B cell (primary cell): ENCODE results near the gene CHD6. TPM values are rescaled to one million over a fixed set of nuclear protein-coding genes. Genes with fewer than 3 reads are reported as not detected.

Experiments used
- ATAC-seq: fragments of 200-7000 bp; cut with Tn5 transposase; one replicate; pipeline ENCODE4 v1.10.0; 2021; ENCODE audit warnings: low read depth, mild to moderate bottlenecking, moderate number of reproducible peaks, moderate library complexity
- CTCF ChIA-PET: fragments of 350-600 bp; sonication (Branson Sonifier 250); formaldehyde crosslinking; loops from one replicate; lab custom pipeline; 2021; ENCODE audit warnings: antibody characterized with exemption, inconsistent platforms; lab: Charles Lee
- POLR2A ChIA-PET: fragments of 350-600 bp; sonication (Branson Sonifier 250); formaldehyde crosslinking; loops from one replicate; lab custom pipeline; 2021; ENCODE audit warnings: antibody characterized with exemption; lab: Charles Lee
- DNase-seq: peaks from one replicate; pipeline ENCODE4 v3.0.0; 2013
- H2AFZ ChIP-seq: 2 replicates; pipeline ENCODE4 v1.6.1; 2012; ENCODE audit warnings: mild to moderate bottlenecking, low read depth, low read length; ENCODE audit not compliant: insufficient read depth, poor library complexity, severe bottlenecking
- H3K27ac ChIP-seq, 2 donors: 1 replicate in 1 of 2; 2 replicates in 1 of 2; pipeline ENCODE4 v1.5.1; 2012 to 2013; ENCODE audit warnings: low read length in 2 of 2, mild to moderate bottlenecking in 2 of 2, moderate library complexity in 1 of 2
- H3K27me3 ChIP-seq, 4 experiments: fragments of 200-600 bp in 1 of 4; sonication (generic) in 1 of 4; replicated peaks in 1 of 4; 1 replicate in 2 of 4; 2 replicates in 2 of 4; pipeline versions ENCODE4 v1.6.1 to v1.7.0; 2013 to 2016; ENCODE audit warnings: low read length in 3 of 4, mild to moderate bottlenecking in 2 of 4, mixed read lengths in 1 of 4, moderate library complexity in 1 of 4; ENCODE audit not compliant: insufficient read depth in 4 of 4, control insufficient read depth in 3 of 4; ENCODE audit errors: control extremely low read depth in 1 of 4
- H3K36me3 ChIP-seq, 2 experiments: replicated peaks in 1 of 2; 1 replicate in 1 of 2; 2 replicates in 1 of 2; pipeline versions ENCODE4 v1.6.1 to v1.7.1; 2013; ENCODE audit warnings: low read length in 1 of 2; ENCODE audit not compliant: insufficient read depth in 2 of 2, control insufficient read depth in 1 of 2; ENCODE audit errors: control extremely low read depth in 1 of 2, extremely low read depth in 1 of 2
- H3K4me1 ChIP-seq, 2 donors: fragments of 200-600 bp in 1 of 2; sonication (generic) in 1 of 2; 1 replicate in 1 of 2; 2 replicates in 1 of 2; pipeline versions ENCODE4 v1.5.1 to v1.6.1; 2013 to 2017; ENCODE audit warnings: low read length in 2 of 2; ENCODE audit not compliant: control insufficient read depth in 2 of 2, insufficient read depth in 2 of 2
- H3K4me2 ChIP-seq: replicated peaks from 2 replicates; pipeline ENCODE3; 2012; ENCODE audit warnings: mild to moderate bottlenecking, low read depth, low read length; ENCODE audit not compliant: poor library complexity, severe bottlenecking
- H3K4me3 ChIP-seq, 5 experiments: fragments of 200-600 bp in 1 of 5; sonication (generic) in 1 of 5; 1 replicate in 3 of 5; 2 replicates in 2 of 5; pipeline versions ENCODE4 v1.5.1 to v1.7.0; 2011 to 2016; ENCODE audit warnings: low read length in 4 of 5, mild to moderate bottlenecking in 4 of 5, low read depth in 2 of 5, control low read depth in 1 of 5, moderate library complexity in 1 of 5; ENCODE audit not compliant: insufficient read depth in 1 of 5; ENCODE audit errors: control extremely low read depth in 1 of 5, extremely low read depth in 1 of 5
- H3K79me2 ChIP-seq: fragments of 200-600 bp; sonication (generic); one replicate; pipeline ENCODE4 v1.6.0; 2016; ENCODE audit warnings: low read length; ENCODE audit not compliant: control insufficient read depth, insufficient read depth
- H3K9ac ChIP-seq: fragments of 200-600 bp; sonication (generic); 2 replicates; pipeline ENCODE4 v1.6.1; 2017; ENCODE audit warnings: mild to moderate bottlenecking, low read length, moderate library complexity
- H3K9me3 ChIP-seq, 3 donors: one replicate each; pipeline versions ENCODE4 v1.6.1 to v1.7.1; 2013; ENCODE audit warnings: low read length in 2 of 3; ENCODE audit not compliant: control insufficient read depth in 2 of 3, insufficient read depth in 1 of 3; ENCODE audit errors: control extremely low read depth in 1 of 3
- H4K20me1 ChIP-seq: 2 replicates; pipeline ENCODE4 v1.6.0; 2012; ENCODE audit warnings: mild to moderate bottlenecking, low read length; ENCODE audit not compliant: insufficient read depth, control insufficient read depth, poor library complexity, severe bottlenecking
- H3K27ac Mint-ChIP-seq: one replicate; pipeline ENCODE4 v1.8.0; 2021; ENCODE audit warnings: mixed read lengths
- H3K27me3 Mint-ChIP-seq: one replicate; pipeline ENCODE4 v1.8.0; 2021; ENCODE audit warnings: mixed read lengths
- H3K4me1 Mint-ChIP-seq: one replicate; pipeline ENCODE4 v1.8.0; 2021; ENCODE audit warnings: mixed read lengths
- H3K4me3 Mint-ChIP-seq: one replicate; pipeline ENCODE4 v1.8.0; 2021; ENCODE audit warnings: mixed read lengths
- H3K9me3 Mint-ChIP-seq: one replicate; pipeline ENCODE4 v1.8.0; 2022; ENCODE audit warnings: mixed read lengths; ENCODE audit not compliant: insufficient read depth
- EZH2 ChIP-seq: IDR thresholded peaks from 2 replicates; pipeline ENCODE4 v1.6.1; 2012; ENCODE audit warnings: borderline replicate concordance, low read depth, mild to moderate bottlenecking, moderate library complexity, low read length; ENCODE audit not compliant: insufficient read depth, poor library complexity, severe bottlenecking
- WGBS: methylation state at CpG from one replicate; pipeline ENCODE4 v1.1.5; 2013; ENCODE audit warnings: missing lambda C conversion rate; ENCODE audit not compliant: insufficient coverage; 5-methylcytosine and 5-hydroxymethylcytosine counted together
- intact Hi-C: fragments of 100-400 bp; cut with micrococcal nuclease; formaldehyde crosslinking; loops from one replicate; pipeline ENCODE4 v1.10.0; 2022
- polyA plus RNA-seq: library from polyadenylated mRNA; depleted of rRNA; stranded (reverse); fragments of >200 nt; gene quantifications from 2 replicates; pipeline ENCODE4 v1.2.3, GENCODE V29; 2012
- total RNA-seq, 2 donors: library from RNA; stranded (reverse); fragments of 120-200 nt in 1 of 2; gene quantifications; 1 replicate in 1 of 2; 2 replicates in 1 of 2; pipeline versions ENCODE4 v1.2.3 to v1.2.4, GENCODE V29; 2013 to 2022
- TF ChIP-seq, protein P1 (sequence below): fragments of 200-600 bp; IDR thresholded peaks from one replicate; pipeline ENCODE4 v1.8.0; 2022; ENCODE audit warnings: antibody characterized with exemption, mild to moderate bottlenecking

CHD6 gene
- total and polyA plus RNA-seq, 2 donors (not counting 1 experiment from before 2014, with no cell fraction given) = 10.3 to 117 TPM

- H3K9me3 Mint-ChIP-seq = peaks cover 3% of the 10 kb centered on the region
- Histone ChIP-seq H3K4me3 (no peak overlapping the region), H3K4me1 (no peaks in the 10 kb centered on the region), H3K79me2 (no peaks in the 10 kb centered on the region), H3K4me2 (no peak overlapping the region), H3K27me3 (no peaks in the 10 kb centered on the region), H3K36me3 (peaks cover 4 to 21% of the 10 kb centered on the region in 2 experiments), H4K20me1 (peaks cover 10% of the 10 kb centered on the region), H3K9me3 (peaks cover 3 to 8% (median 3%) of the 10 kb centered on the region in 3 donors), H3K9ac (no peak overlapping the region), H3K27ac (no peak overlapping the region), H2AFZ (no peak overlapping the region)
- POLR2A ChIA-PET = no interaction called here
- no peak for DNase-seq
- H3K4me3 Mint-ChIP-seq = no peak overlapping the region
- H3K27me3 Mint-ChIP-seq = no peaks in the 10 kb centered on the region
- ATAC-seq = no peak
- 90% methylated on average over 4 of the region's 7 CpGs for WGBS
- TF ChIP-seq, protein P1, sequence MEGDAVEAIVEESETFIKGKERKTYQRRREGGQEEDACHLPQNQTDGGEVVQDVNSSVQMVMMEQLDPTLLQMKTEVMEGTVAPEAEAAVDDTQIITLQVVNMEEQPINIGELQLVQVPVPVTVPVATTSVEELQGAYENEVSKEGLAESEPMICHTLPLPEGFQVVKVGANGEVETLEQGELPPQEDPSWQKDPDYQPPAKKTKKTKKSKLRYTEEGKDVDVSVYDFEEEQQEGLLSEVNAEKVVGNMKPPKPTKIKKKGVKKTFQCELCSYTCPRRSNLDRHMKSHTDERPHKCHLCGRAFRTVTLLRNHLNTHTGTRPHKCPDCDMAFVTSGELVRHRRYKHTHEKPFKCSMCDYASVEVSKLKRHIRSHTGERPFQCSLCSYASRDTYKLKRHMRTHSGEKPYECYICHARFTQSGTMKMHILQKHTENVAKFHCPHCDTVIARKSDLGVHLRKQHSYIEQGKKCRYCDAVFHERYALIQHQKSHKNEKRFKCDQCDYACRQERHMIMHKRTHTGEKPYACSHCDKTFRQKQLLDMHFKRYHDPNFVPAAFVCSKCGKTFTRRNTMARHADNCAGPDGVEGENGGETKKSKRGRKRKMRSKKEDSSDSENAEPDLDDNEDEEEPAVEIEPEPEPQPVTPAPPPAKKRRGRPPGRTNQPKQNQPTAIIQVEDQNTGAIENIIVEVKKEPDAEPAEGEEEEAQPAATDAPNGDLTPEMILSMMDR = no peak
- no peak for TF ChIP-seq EZH2
- intact Hi-C loops = no loop called here
- no peak overlapping the region for H3K27ac Mint-ChIP-seq
- H3K4me1 Mint-ChIP-seq = no peaks in the 10 kb centered on the region
- CTCF ChIA-PET = no interaction called here
Measured at GRCh38 chr20:41505184-41505583, 113.0 kb downstream of the CHD6 start.

DNA sequence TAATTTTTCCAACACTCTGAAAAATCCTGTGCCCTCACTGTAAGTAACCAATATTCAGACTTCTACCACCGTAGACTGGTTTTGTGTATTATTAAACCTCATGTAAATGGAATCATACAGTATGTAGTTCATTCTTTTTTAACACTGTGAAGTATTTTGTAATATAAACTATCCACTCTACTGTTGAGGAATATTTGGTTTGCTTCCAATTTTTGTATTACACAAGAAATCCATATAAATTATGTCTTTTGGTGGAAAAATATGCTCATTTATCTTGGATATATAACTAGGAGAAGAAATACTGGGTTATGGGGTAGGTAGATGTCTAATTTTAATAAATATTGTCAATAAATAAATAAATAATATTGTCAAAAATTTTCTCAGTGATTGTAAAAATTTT is 116.8 kb downstream of the CHD6 start:
- DNase-seq = no peak
- intact Hi-C loops = no loop called here
- peaks cover 9 to 23% of the 10 kb centered on the region in 2 experiments for H3K36me3 ChIP-seq
- peaks cover 4% of the 10 kb centered on the region for H4K20me1 ChIP-seq
- H3K9ac ChIP-seq = no peak overlapping the region
- Mint-ChIP-seq H3K27me3 (no peaks in the 10 kb centered on the region), H3K9me3 (peaks cover 3% of the 10 kb centered on the region), H3K4me3 (no peak overlapping the region), H3K4me1 (no peaks in the 10 kb centered on the region), H3K27ac (no peak overlapping the region)
- no CpG with 5 or more reads among the region's 1 CpG for WGBS
- no peaks in the 10 kb centered on the region for H3K79me2 ChIP-seq
- no peaks in the 10 kb centered on the region for H3K4me1 ChIP-seq
- H2AFZ ChIP-seq = no peak overlapping the region
- ChIA-PET POLR2A (no interaction called here), CTCF (no interaction called here)
- ATAC-seq = no peak
- TF ChIP-seq, protein P1 = no peak
- TF ChIP-seq EZH2 = no peak
- H3K27me3 ChIP-seq = no peaks in the 10 kb centered on the region
- H3K27ac ChIP-seq = no peak overlapping the region
- H3K4me3 ChIP-seq = no peak overlapping the region
- H3K9me3 ChIP-seq = peaks cover 3 to 8% (median 3%) of the 10 kb centered on the region in 3 donors
- no peak overlapping the region for H3K4me2 ChIP-seq
